HG02943 (cell line): ENCODE measurements around the gene USP48.
"Not testable (repeated sequence)": the region's sequence is repeated elsewhere in the genome, so short reads cannot be mapped to it uniquely, and the experiment has no call there.

ENCODE experiments used
- ATAC-seq: cut with Tn5 transposase; IDR thresholded peaks from one replicate; pipeline ENCODE4 v1.9.1; 2021; ENCODE audit warnings: mild to moderate bottlenecking, low read depth, moderate library complexity; ENCODE audit not compliant: unreplicated experiment

Gene USP48

GRCh38 chr1:21782868-21783678 is at the start of gene USP48:
Gene USP48 (minus strand): TSS chr1:21783149. CDS start chr1:21782957, 192 bp downstream.
- ATAC-seq: peak; percentile 66

- ATAC-seq: no peak
Observed at GRCh38 chr1:21831454-21831970, 48.6 kb upstream of the USP48 start.

- no peak for ATAC-seq
Observed at GRCh38 chr1:21830792-21831453, 48.0 kb upstream of the USP48 start.

- ATAC-seq: no peak
Observed at GRCh38 chr1:21829294-21829693, 46.3 kb upstream of the USP48 start.

GRCh38 chr1:21828506-21829210 is 45.7 kb upstream of the USP48 start:
- no peak for ATAC-seq

GRCh38 chr1:21828075-21828474 is 45.1 kb upstream of the USP48 start:
- ATAC-seq: no peak

- ATAC-seq: no peak
Observed at GRCh38 chr1:21827141-21827679, 44.3 kb upstream of the USP48 start.

GRCh38 chr1:21826694-21827093 is 43.7 kb upstream of the USP48 start:
- not testable (repeated sequence) for ATAC-seq

GRCh38 chr1:21825393-21825792 is 42.4 kb upstream of the USP48 start:
- no peak for ATAC-seq

GRCh38 chr1:21824926-21825325 is 42.0 kb upstream of the USP48 start:
- ATAC-seq: no peak

GRCh38 chr1:21823980-21824702 is 41.2 kb upstream of the USP48 start:
- ATAC-seq: no peak

- no peak for ATAC-seq
Observed at GRCh38 chr1:21823206-21823979, 40.4 kb upstream of the USP48 start.

GRCh38 chr1:21822349-21822748 is 39.4 kb upstream of the USP48 start:
- no peak for ATAC-seq

- no peak for ATAC-seq
Observed at GRCh38 chr1:21821385-21822019, 38.6 kb upstream of the USP48 start.

GRCh38 chr1:21820597-21821232 is 37.8 kb upstream of the USP48 start:
- ATAC-seq: no peak

GRCh38 chr1:21818656-21819055 is 35.7 kb upstream of the USP48 start:
- no peak for ATAC-seq

GRCh38 chr1:21816602-21817302 is 33.8 kb upstream of the USP48 start:
- no peak for ATAC-seq
